ENCODE measurements around the gene PIBF1.

The PIBF1 gene

GRCh38 chr13:72986197-72986596, 204.3 kb downstream of the PIBF1 start:
- TF ChIP-seq, protein P1, sequence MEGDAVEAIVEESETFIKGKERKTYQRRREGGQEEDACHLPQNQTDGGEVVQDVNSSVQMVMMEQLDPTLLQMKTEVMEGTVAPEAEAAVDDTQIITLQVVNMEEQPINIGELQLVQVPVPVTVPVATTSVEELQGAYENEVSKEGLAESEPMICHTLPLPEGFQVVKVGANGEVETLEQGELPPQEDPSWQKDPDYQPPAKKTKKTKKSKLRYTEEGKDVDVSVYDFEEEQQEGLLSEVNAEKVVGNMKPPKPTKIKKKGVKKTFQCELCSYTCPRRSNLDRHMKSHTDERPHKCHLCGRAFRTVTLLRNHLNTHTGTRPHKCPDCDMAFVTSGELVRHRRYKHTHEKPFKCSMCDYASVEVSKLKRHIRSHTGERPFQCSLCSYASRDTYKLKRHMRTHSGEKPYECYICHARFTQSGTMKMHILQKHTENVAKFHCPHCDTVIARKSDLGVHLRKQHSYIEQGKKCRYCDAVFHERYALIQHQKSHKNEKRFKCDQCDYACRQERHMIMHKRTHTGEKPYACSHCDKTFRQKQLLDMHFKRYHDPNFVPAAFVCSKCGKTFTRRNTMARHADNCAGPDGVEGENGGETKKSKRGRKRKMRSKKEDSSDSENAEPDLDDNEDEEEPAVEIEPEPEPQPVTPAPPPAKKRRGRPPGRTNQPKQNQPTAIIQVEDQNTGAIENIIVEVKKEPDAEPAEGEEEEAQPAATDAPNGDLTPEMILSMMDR (IDR thresholded peaks at IDR 0.05; ENCODE audit: low read depth, low read length): no peak
- DNase-seq (ENCODE audit: extremely low read depth, low read depth): no peak

- TF ChIP-seq, protein P1 (IDR thresholded peaks at IDR 0.05; ENCODE audit: low read depth, low read length): no peak
- no peak for DNase-seq (ENCODE audit: extremely low read depth, low read depth)
Measured at GRCh38 chr13:72990953-72991352, 209.0 kb downstream of the PIBF1 start.

GRCh38 chr13:72998012-72998411, 216.1 kb downstream of the PIBF1 start:
- DNase-seq (ENCODE audit: extremely low read depth, low read depth): no peak
- TF ChIP-seq, protein P1 (IDR thresholded peaks at IDR 0.05; ENCODE audit: low read depth, low read length): no peak

DNA sequence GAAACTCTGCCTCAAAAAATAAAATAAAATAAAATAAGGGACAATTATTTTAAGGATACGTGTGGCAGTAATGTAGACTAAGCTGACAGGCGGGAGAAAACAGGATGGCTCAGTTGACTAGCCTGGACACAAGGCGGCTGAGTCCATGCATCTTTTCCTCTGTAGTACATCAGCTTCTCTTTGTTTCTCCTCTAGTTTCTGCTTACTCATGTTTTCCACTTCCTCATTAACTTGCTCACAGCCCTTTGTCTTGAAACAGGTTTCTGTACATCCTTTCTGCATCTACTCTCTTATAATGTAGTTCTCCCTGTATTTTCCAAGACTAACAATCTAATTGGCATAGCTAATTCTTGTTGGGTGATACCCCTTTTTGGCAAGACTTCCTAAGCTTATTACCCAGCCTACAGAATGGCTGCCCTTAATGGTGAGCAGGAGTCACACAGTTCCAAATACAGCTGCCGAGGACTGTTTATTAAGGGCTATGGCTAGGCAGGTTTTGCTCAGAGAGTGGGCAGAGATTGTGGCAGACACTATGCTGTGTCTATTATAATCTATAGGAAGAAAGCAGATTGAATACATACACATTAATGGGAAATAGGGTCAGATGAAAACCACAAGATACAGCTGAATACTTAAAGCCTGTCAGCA, 218.2 kb downstream of the PIBF1 start:
- DNase-seq (ENCODE audit: extremely low read depth, low read depth): no peak
- TF ChIP-seq, protein P1 (IDR thresholded peaks at IDR 0.05; ENCODE audit: low read depth, low read length): no peak

DNA sequence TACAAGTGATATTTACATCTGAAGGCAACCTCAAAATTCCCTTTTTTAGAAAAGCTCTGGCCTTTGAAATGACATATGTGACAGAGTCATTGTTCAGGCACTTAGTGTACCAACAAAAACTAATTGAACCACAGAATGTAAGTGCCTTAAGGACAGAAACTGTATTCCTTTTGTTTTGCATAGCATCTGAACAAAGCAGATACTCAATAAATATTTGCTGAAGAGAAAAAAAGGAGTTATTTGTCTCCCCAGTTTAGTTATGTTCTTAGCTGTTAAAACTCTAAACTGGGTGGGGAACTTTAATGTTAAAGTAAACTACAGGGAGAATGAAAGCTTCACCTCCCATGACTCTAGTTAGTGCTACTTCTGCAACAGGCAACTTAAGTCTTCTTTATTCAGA, 220.0 kb downstream of the PIBF1 start:
- no peak for DNase-seq (ENCODE audit: extremely low read depth, low read depth)
- TF ChIP-seq, protein P1 (IDR thresholded peaks at IDR 0.05; ENCODE audit: low read depth, low read length): no peak

DNA sequence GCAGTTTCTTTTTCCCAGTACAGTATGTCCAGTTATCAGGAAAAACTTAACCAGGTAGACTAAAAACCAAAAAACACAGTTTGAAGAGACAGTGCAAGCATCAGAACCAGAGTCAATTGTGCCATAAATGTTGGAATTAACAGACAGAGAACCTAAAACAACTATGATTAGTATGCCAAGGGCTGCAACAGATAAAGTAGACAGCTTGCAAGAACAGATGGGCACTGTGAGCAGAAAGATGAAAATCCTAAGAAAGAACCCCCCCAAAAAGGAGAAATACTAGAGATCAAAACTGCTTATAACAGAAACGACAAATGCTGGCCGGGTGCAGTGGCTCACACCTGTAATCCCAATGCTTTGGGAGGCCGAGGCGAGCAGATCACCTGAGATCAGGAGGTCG, 229.8 kb downstream of the PIBF1 start:
- TF ChIP-seq, protein P1 (IDR thresholded peaks at IDR 0.05; ENCODE audit: low read depth, low read length): no peak
- no peak for DNase-seq (ENCODE audit: extremely low read depth, low read depth)

GRCh38 chr13:73015805-73016204, 233.9 kb downstream of the PIBF1 start:
- TF ChIP-seq, protein P1 (IDR thresholded peaks at IDR 0.05; ENCODE audit: low read depth, low read length): no peak
- no peak for DNase-seq (ENCODE audit: extremely low read depth, low read depth)
